Measurements from ENCODE around the gene RER1.

Gene RER1

DNA sequence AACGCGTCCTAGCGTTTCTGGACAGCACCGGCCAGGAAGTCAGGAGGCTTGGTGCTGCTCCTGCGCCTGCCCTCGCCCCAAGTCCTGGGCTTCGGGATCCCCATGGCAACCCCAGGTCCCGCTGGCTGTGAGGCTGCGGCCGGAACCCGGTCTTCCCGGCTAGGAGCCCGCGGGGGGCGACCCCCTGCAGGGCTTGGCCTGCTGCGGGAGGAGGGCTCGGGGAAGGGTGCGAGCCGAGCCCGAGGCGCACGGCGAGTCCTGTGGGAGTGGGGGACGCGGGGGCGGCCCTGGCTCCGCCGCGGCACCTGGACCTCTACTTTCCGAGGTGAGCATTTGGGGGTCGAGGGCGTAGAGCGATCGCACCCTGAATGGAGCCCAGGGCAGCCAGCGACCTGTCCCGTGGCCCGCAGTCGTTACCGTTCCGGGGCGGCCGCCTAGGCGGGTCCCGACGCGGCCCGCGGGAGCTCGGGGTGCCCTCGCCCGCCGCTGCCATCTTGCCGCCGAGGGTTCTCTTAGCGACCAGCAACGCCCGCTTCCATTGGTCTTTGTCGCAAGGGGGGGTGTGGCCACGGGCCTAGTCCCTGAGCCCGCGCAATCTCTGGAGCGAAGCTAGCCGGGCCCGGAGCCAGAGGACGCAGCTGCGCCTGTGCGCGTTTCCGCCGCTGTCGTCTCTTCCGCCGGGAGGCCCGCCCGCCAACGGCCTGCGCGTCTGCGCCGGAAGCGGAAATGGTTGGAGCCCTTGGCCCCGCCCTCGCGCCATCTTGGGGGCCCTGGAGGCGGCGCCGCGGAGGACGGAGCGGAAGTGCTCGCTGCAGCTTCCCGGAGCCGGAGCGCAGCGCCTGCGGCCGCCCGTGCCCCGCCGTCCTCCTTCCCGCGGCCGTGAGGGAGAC lies at the start of gene RER1, which contains the start of gene MORN1:
Gene RER1, plus strand, starts transcription at position 801 of the 890 bp plus-strand sequence. CDS start 3,950 bp downstream, outside the sequence.
Gene MORN1, minus strand, starts transcription at position 514 of the 890 bp plus-strand sequence. Its CDS starts 21 bp downstream, at position 493.
- peak; percentile 97 for DNase-seq (ENCODE audit: low read depth)

GRCh38 chr1:2342384-2343022 lies 49.1 kb upstream of the RER1 start:
- DNase-seq (ENCODE audit: low read depth) = no peak

GRCh38 chr1:2343023-2343935 lies 48.4 kb upstream of the RER1 start:
- DNase-seq (ENCODE audit: low read depth) = no peak

GRCh38 chr1:2344121-2344681 lies 47.4 kb upstream of the RER1 start:
- no peak for DNase-seq (ENCODE audit: low read depth)

DNA sequence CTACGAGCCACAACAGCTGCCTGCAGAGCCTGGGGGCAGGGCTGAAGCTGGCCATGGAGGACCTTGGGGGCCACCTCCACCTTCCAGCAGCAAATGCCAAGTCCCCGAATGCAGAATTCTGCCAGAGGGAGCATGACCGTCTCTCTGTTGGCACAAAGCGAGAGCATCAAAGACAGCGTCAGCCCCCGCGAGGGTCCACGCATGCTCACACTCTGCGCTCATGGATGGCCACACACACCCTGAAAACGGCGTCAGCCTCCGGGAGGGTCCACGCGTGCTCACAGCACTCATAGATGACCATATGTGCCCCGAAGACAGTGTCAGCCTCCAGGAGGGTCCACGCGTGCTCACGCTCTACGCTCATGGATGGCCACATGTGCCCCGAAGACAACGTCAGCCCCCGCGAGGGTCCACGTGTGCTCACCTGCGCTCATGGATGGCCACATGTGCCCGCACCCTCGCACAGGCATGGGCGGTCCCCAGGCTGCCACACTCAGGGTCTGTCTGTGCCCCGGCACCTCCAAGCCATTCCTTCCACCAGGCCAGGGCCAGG lies 46.8 kb upstream of the RER1 start:
- no peak for DNase-seq (ENCODE audit: low read depth)

GRCh38 chr1:2345297-2346075 lies 46.2 kb upstream of the RER1 start:
- no peak for DNase-seq (ENCODE audit: low read depth)

GRCh38 chr1:2346691-2347408 lies 44.8 kb upstream of the RER1 start:
- no peak for DNase-seq (ENCODE audit: low read depth)

- no peak for DNase-seq (ENCODE audit: low read depth)
These were observed 44.2 kb upstream of the RER1 start for GRCh38 chr1:2347409-2347785.

- DNase-seq (ENCODE audit: low read depth) = no peak
These were observed 43.7 kb upstream of the RER1 start for GRCh38 chr1:2347896-2348295.

DNA sequence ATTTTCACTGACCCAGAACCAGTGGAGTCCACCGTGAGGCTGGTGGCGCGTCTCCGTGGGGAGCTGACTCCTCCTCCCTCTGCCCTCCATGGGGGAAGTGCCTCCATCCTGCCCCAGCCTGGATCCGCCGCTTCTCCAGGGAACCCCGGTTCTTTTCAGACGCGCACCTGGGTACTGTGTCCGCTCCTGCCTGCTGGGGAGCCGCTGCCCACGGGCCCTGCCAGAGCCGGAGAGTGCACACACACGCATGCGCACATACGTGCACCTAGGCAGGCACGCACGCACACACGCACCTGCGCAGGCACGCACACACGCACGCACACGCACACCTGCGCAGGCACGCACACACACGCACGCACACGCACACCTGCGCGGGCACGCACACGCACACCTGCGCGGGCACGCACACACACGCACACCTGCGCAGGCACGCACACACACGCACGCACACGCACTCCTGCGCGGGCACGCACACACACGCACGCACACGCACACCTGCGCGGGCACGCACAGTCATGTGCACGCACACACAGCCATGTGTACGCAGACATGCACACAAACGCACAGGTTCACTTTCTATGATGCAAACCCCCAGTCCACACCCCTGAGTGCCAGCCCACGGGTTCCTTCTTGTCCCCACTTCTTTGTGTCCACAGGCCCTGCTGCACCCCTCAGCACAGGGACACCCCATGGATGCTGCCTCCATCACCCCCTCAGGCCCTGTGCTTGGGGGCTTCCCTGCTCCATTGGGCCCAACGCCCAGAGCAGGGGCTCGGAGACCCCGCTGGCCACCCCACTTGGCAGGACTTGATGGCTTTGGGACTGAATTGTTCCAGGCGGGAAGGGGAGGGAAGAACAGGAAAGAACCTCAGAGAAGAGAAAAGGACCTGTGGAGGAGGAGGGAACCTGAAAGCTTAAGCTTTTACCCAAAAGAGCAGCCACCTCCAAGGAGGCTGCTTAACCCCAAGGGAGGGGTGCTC lies 43.0 kb upstream of the RER1 start:
- no peak for DNase-seq (ENCODE audit: low read depth)

- DNase-seq (ENCODE audit: low read depth) = no peak
These were observed 41.8 kb upstream of the RER1 start for GRCh38 chr1:2349806-2350205.

- DNase-seq (ENCODE audit: low read depth) = no peak
These were observed 41.1 kb upstream of the RER1 start for GRCh38 chr1:2350501-2350900.

DNA sequence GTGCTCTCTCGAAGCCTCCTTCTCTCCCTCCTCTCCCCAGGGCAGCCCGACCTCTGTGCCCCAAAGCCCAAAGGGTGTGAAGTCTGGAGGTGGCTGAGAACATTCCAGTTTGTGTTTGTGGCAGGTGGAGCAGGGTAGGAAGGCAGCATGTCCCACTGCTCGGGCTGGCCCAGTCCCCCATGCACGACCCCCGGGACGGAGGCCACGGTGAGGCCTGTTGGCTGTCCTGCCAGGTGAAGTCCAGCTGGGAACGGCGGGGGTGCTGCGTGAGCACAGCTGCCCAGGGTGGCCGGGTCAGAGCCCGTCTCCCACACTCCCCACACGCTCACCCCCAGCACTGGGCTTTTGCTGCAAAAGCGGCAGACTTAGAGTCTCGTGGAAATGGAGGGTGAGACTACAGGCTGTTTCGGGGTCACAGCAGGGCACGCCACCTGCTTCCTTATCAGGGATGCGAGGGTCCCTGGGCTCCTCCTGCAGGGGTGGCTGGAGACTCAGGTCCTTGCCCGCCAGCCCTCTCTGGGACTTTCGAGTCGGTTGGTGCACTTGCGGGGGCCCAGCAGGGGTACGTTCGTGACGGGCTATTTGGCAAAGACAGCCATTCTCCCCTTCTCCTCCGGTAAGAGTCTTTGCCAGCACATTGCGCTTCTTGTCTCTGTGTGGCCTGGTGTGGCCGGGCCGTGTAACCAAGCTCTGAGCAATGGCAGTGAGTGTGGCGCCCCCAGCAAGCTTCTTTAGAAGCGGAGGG lies 40.6 kb upstream of the RER1 start:
- DNase-seq (ENCODE audit: low read depth) = no peak

- no peak for DNase-seq (ENCODE audit: low read depth)
These were observed 39.9 kb upstream of the RER1 start for GRCh38 chr1:2351723-2352122.

- DNase-seq (ENCODE audit: low read depth) = no peak
These were observed 39.2 kb upstream of the RER1 start for GRCh38 chr1:2352341-2352896.

DNA sequence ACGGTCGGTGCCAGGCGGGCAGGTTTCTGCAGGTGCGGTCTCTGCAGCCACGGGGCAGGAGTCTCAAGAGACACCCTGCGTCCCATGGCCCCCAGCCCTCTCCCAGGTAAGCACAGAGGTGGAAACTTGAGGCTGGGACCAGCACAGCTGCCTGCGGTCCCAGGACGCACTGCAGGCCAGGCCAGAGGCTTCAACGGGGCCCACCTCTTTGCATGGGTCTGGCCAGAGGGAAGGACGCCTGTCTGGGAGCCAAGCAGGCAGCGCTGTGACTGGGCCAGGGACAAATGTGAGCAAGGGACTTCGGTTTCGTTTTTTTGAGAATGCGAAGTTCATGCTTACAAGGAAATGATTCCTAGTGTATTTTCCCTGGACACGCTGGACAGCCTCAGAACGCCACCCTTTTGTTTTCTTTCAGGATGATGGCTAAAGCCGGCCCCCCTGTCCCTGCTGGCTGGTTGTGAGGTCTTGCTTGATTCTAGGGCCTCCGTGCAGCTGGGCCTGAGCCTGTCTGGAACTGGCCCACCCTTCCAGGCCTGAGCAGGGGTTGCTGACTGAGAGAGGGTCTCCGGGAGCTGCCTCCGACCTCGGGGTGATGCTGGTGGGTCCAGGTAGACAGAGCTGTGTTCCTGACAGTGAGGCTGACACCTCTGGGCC lies 38.6 kb upstream of the RER1 start:
- no peak for DNase-seq (ENCODE audit: low read depth)

All from stimulated activated CD8-positive, alpha-beta memory T cell treated with anti-CD3 and anti-CD28 coated beads, Interleukin-12 subunit alpha, Interleukin-12 subunit beta, amount 100 ng/mL, for 1 hour (primary cell).